HTERT RPE-1 (cell line): ENCODE data around the gene HTRA2.
"Not testable (repeated sequence)": the region's sequence is repeated elsewhere in the genome, so short reads cannot be mapped to it uniquely, and the experiment has no call there.

Experiments
- in situ Hi-C: fragments of 300-500 bp; cut with MboI; formaldehyde crosslinking; loops from 4 replicates; pipeline ENCODE4 v1.14.3; 2020; ENCODE audit warnings: low sequenced_read_pairs

HTRA2 gene

DNA sequence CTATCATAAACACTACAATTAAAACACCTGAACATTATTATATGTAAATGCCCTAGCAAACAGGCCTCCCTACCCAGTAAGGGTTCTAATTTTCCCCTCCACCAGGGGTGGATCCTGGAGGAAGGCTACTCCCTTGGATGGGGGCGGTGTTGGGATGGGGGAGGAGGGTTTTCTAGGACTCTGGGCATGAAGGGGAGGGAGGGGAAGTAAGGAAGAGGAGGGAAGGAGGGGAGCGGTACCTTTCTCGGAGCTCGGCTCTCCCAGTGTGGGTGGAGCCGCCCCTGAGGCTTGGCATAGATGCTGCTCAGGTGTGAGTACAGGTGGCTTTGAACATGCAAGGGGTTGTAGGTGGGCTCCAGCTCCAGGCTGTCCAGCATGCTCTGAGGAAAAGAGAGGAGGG, 30.2 kb downstream of the HTRA2 start:
- in situ Hi-C loops: no loop called here

DNA sequence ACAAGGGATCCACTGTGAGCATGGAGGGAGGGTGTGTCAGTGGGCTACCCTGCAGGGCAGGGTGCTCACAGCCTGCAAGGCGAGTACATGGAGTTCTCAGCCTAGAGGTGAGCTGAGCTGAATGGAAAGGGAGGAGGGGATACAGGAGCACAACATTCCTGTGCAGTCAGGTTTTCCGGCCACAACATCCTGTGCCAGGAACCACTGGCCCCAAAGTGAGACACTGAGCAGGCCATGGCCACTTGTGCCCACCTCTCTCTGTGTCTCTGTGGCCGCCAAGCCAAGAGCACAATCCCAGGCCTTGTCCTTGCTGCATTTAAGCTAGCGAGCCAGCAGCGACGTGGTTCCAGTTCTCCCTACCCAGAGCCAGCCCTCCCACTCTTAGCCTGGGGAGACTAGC, 30.9 kb downstream of the HTRA2 start:
- in situ Hi-C loops: no loop called here

DNA sequence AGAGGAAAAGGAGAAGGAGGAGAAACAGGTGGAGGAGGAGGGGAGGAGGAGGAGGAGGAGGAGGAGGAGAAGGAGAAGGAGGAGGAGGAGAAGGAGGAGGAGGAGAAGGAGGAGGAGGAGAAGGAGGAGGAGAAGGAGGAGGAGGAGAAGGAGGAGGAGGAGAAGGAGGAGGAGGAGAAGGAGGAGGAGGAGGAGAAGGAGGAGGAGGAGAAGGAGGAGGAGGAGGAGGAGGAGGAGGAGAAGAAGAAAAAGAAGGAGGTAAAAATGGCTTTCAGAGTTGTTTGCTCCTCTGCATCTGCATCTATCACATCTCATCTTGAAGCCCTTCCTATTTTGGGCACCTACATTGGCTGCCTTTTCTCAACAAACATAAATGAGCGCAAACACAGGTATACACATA, 31.3 kb downstream of the HTRA2 start:
- in situ Hi-C loops: not testable (repeated sequence)

DNA sequence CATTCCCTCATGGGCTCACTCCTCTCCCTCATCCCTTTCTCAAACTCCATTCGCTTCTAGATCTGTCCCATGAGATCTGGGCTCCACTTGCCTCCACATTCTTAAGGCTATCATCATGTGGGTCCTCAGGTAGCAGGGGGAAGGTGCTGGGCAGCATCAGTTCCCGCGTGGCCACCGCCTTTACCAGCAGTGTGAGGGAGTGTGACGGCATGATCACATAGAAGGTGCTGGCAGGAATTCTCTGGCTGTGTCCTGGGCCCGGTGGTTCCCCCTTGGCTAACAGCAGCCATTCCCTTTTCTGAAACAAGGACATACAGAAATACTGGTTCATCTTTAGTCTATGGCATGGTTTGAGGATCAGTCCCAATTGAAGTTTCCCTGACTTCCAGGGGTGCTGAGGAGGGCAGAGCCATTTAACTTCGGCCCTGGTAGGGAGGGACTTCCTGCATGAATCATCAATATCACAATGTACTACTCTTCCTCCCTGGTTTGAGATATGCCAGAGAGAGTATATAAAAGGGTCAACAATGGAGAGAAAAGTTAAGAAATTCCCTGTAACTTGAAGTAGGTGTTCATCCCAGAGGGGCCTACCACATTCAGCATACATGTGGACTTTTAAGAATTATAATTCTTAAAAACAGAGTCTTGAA, 32.5 kb downstream of the HTRA2 start:
- in situ Hi-C loops: no loop called here

DNA sequence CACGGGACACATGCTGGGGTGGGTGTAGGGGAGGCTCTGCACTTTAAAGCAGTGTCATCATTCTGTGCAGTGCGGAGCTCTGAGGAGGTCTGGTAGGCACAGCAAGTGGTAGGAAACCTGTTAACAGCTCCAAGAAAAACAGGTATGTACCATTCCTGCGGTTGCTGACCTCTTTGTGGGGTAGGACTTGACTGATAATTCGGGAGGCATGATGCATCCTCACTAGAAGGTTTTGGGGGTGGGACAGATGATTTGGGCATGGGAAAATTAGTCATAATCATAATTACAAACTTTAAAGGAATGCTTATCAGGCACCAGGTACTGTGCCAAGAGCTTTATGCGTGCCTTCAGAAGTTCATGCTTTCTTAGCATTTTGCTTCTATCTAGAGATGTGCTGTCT, 34.5 kb downstream of the HTRA2 start:
- in situ Hi-C loops: no loop called here

DNA sequence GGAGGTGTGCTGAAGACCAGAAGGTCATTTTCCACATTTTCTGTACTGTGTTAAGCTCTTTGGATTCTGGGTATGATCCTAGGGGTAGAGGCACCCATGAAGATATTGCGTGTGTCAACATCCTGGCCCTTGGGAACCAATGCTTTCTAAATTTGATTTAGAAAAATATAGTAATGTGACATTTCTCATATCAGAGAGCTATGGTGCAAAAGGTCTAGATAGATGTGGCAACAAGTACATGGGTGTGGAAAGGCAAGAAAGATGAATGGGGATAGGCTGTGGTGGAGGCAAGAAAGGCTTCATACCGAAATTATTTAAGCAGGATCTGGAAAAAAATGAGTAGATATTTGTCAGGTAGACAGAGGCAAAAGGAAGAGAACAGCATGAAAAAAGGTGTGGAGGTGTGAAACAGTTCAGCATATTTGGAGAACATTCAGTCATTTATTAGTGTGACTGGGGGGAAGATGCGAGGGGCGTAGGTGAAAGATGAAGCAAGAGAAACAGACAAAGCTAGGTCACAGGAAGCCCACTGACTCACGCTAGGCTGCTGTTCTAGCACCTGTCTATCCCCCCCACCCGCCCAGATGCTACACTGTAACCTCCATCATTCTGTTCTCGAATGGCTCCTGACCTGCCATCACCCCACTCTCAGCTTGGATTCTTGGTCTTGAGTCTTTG, 36.5 kb downstream of the HTRA2 start:
- in situ Hi-C loops: no loop called here

DNA sequence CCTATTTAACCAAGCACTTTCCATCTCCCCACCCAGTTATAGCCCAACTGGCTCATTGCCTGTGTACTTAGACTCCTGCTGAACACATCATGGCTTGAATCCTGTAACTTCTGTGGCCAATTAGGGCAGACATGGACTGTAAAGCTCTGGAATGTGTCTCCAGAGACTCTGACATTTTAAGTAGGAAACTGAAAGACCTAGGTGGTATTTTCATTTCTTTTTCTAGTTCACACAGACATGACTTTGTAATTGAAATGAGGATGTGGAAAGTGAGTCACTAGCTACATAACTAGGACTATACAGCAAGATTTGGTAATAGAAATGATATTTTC, 37.0 kb downstream of the HTRA2 start:
- in situ Hi-C loops: no loop called here

DNA sequence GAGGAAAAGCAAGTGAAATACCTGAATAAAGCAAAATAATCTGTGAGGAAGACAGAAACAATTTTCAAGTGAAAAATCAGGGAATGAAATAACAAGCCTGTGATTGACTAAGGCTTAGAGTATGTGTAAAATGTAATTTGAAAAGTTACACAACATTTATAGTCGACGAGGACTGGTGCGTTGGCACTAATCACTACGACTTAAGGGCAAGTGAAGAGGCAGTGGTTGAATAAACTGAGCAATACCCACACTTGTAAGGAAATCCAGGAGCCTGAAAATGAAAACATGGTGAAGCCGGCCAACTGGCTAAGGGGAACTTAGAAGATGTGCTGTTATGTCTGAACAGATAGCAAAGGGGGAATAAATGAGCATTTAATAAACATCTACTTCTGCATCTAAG, 38.1 kb downstream of the HTRA2 start:
- in situ Hi-C loops: no loop called here

DNA sequence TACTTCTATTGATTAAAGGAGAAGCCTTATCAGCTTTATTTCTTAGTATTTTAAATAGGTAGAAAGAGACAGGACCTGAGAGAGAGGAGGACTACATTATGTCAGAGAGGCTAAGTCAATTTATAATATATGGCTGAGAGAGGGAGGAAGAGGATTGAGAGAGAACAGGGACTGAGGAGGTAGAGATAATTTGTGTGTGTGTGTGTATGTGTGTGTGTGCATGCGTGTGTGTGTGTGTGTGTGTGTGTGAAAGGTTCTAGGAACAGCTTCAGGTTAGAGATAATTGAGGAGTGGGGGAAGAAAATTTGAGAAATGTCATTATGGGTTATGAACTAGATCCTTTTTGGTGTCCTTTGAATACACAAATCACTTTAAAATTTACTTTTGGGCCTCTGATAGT, 40.0 kb downstream of the HTRA2 start:
- in situ Hi-C loops: no loop called here

DNA sequence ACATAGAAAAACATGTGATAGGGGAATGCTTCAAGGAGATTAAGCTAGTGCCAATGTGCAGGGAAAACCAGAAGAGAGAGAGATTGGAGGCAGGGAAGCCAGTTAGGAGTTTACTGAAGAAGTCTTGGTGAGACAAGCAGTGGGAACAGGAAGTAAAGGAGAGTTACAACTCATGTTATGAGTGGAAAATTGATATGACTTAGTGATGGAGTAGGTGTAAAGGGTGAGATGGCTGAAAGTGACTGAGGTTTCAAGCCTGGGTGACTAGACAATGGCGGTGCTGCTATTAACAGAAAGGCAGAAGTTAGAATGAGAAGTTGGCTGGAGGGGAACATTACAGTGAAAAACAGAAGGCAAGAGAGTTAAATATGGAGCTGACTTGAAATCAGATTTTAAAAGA, 41.3 kb downstream of the HTRA2 start:
- in situ Hi-C loops: no loop called here

DNA sequence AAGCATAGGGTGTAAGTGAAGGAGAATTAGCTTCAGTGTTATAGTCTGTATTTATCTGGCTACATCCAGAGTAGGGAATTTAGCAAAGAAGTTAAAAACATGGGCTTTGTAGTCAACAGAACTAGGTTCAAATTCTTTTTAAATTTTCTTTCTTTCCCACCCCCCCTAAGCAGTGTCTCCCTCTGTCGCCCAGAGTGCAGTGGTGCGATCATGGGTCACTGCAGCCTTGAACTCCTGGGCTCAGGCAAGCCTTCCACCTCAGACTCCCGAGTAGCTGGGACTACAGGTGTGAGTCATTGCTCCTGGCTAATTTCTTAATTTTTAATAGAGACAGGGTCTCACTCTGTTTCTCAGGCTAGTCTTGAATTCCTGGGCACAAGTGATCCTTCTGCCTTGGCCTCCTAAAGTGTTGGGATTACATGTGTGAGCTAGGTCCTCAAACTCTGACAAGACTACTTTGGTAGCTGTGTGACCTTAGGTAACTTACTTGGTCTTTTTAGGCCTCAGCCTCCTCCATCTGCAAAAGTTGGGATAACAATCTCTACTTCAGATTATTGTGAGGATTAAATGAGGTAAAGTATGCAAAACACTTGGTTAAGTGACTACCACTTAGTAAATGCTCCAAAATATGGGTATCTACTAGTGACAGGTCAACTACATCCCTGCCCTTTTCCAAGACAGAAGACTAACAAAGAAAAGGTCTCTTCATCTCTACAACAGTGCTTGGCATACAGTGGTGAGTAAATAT, 42.6 kb downstream of the HTRA2 start:
- in situ Hi-C loops: no loop called here

DNA sequence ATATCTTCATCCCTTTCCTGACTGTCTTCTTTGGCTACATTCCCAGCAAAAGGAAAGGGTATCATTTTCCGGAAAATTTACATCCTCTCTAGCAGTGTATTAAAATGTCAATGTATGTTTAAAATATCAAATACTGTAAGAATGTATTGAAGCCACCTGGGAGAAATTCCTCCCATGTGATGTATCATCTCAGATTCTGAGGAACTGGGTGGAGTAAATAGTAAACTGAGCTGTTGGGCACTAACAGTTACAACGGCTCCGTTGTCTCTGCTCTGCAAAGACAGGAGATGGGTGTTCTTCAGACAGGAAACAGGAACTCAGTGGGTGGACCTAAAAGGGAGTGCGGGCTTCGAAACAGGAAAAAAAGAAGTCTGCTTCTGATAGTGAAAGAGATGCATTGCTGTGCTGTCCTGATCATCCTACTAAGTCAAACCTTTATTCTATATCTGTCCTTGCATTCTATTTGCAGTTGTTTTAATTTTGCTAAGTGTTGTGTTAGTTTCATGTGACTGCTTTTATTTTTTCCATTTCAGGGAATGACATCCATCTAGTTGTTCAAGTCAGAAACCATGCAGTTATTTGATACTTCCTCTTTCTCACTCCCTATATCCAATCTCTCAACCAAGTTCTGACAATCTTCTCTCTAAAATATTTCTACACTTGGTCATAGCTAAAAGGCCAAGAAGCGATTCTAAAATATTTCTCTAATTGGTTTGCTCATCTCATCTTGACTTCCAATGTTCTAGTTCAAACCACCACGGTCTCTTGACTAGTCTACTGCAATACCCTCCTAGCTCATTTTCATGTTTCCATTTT, 44.2 kb downstream of the HTRA2 start:
- in situ Hi-C loops: no loop called here

DNA sequence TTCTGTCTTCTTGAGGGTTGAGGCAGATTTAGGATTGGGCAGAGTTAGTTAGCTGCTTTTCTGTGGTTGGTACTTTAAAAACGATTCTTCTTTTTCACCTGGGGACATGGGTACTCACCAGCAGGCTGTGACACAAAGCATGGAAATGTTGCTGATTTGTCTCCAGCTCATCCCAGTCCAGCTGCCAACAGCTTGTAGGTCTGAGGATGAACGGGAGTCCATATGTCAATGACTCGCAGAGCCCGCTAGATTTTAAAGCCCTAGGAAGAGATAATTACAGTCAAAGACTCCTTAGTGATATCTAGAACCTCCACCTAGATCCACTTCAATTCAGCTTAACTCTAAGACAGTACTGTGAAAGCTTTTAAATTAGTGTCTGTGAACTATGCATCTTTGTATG, 45.6 kb downstream of the HTRA2 start:
- in situ Hi-C loops: no loop called here

DNA sequence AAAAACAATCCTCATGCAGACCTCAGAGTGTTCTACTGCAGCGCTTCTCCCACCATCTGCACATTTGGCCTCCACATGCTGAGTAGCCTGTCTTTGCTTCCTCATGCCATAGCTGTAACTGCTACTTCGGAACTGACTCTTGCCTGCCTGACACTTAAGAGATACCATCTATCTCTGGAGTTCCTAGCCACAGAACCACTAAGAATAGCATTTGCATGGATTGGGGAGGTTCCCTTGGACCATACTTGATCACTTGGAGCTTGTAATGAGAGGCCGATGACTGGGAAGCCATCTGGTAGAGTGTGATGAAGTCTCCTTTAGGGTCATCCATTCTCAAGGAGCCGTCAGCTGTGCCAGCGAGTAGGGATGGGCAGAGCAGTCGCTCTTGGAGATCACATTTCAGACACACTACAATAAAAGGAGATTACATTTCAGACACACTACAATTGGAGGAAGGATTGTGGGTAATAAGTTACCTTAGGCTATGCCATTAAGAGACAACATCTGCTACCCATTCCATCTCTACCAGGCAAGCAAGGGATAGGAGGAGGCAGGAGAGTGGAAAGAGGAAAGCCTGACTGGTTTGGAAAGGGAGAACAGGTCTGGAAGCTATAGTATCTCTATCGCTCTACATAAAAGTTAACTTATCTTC, 46.6 kb downstream of the HTRA2 start:
- in situ Hi-C loops: no loop called here

DNA sequence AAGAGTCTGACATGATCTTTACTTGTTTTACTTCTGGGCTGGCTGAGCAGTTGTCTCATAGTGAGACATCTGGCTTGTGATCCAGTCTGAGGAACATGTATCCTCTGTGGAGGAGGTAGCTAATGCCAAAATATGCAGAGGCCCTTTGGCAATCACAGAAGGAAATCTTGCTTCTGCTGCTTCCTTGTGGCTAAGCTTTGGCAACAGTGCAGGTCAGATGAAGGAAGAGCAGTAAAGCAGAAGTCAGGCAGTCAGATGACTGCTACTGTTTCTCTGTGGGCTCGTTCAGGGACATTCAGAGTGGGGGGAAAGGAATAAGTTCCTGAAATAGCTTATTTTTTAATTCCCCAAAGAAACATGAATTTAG, 47.1 kb downstream of the HTRA2 start:
- in situ Hi-C loops: no loop called here

DNA sequence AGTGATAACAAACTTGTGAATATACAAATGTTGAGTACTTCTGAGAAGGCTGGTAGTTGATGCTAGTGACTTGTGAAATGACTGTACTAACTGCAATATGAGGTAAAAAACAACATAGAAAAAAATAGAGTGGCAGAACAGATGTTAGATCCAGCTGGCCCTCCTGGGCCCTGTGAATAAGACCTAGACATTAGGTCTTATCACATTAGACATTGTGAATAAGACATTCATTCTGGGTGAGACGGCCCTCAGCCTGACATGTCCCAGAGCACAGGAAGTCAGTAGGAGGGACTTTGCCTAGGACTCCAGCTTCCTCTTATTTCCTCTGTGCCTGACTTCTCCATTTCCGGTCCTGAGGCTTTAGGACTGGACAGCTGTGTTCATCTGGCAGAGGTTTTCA, 47.7 kb downstream of the HTRA2 start:
- in situ Hi-C loops: no loop called here

DNA sequence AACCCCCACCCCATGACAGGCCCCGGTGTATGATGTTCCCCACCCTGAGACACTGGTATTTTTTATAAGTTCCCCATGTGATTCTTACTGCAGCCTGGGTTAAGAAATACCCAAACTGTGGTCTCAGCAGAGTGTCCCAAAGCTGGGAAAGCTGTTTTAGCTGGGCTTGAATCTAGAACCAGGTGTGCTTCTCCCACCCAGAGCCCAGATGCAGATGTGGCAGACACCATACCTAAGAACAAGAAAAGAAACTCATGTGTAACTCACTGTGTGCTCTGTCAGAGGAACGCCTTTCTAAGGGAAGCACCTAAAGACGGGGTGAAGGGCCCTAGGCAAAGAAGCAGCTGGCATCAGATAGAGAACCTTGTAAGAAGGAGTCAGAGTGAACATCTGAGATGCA, 48.7 kb downstream of the HTRA2 start:
- in situ Hi-C loops: no loop called here

DNA sequence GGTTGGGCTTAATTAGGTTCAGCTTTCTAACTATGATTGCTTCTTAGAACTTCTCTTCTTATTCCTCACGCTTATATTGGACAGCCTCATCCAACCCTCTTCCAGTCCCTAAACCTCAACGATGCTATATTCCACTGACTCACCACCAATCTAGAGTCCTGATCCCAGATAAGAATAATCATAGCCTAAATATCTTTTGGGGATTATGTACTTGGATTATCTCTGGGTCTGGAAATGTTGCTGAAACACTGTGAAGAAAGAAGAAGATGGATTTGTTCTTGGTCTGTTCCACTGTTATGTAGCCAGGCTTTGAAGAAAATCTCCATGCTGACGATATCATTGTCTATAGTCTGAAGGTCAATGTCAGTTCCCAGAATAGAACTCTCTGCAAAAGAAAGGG, 51.7 kb downstream of the HTRA2 start:
- in situ Hi-C loops: no loop called here

DNA sequence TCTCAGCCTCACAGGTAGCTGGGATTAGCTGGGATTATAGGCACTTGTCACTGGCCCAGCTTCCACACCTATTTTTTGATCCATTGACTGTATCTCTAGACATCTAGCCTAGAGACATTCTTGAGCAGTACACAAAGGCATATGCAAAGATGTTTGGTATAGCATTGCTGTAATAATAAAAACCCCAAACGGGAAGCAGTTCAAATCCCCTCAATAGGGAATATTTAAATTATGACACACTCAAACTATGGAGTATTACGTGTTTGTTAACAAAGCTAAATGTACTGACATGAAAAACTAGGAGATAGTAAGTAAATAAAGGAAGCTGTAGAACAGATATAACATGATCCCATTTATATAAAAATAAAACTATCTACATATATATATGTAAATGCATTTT, 52.5 kb downstream of the HTRA2 start:
- in situ Hi-C loops: no loop called here
